GM21529 (cell line): Measurements from ENCODE around the gene TMA7.

Experiments
- ATAC-seq: cut with Tn5 transposase; IDR thresholded peaks from one replicate; pipeline ENCODE4 v1.9.1; 2021; ENCODE audit not compliant: unreplicated experiment

Gene TMA7

GRCh38 chr3:48422272-48422671, 17.8 kb upstream of the TMA7 start:
- ATAC-seq, result no peak

- ATAC-seq, result no peak
Observed at GRCh38 chr3:48422681-48423080, 17.4 kb upstream of the TMA7 start.

GRCh38 chr3:48423241-48423882, 16.7 kb upstream of the TMA7 start:
- no peak for ATAC-seq

- ATAC-seq, result no peak
Observed at GRCh38 chr3:48423883-48424695, 16.0 kb upstream of the TMA7 start.

- no peak for ATAC-seq
Observed at GRCh38 chr3:48425281-48425812, 14.7 kb upstream of the TMA7 start.

- no peak for ATAC-seq
Observed at GRCh38 chr3:48426401-48426909, 13.6 kb upstream of the TMA7 start.

- ATAC-seq, result no peak
Observed at GRCh38 chr3:48426944-48427629, 13.0 kb upstream of the TMA7 start.

GRCh38 chr3:48427630-48427962, 12.5 kb upstream of the TMA7 start:
- ATAC-seq, result no peak

GRCh38 chr3:48428088-48428571, 11.9 kb upstream of the TMA7 start:
- ATAC-seq, result no peak

- peak; percentile 39 for ATAC-seq
Observed at GRCh38 chr3:48428572-48429316, 11.3 kb upstream of the TMA7 start.

GRCh38 chr3:48429317-48429959, 10.6 kb upstream of the TMA7 start:
- ATAC-seq, result peak; percentile 44

- no peak for ATAC-seq
Observed at GRCh38 chr3:48429960-48430707, 9.9 kb upstream of the TMA7 start, which contains the start of gene PLXNB1. Gene PLXNB1 (minus strand): TSS chr3:48430086. CDS start chr3:48424611, 5,475 bp downstream.

GRCh38 chr3:48430708-48431101, 9.4 kb upstream of the TMA7 start:
- ATAC-seq, result no peak

- no peak for ATAC-seq
Observed at GRCh38 chr3:48431224-48432029, 8.6 kb upstream of the TMA7 start.

GRCh38 chr3:48432411-48433371, 7.4 kb upstream of the TMA7 start:
- ATAC-seq, result no peak

GRCh38 chr3:48433472-48434118, 6.5 kb upstream of the TMA7 start:
- no peak for ATAC-seq
